Keratinocyte (primary cell): Measurements from ENCODE around the gene AGPAT3. TPM values are rescaled to one million over a fixed set of nuclear protein-coding genes. Genes with fewer than 3 reads are reported as not detected.

Experiments
- DNase-seq: peaks from one replicate; pipeline ENCODE4 v3.0.0-alpha.2; 2011; ENCODE audit warnings: low read depth, missing footprints, low spot score
- FAIRE-seq: peaks from 2 replicates; lab custom pipeline; 2011; peaks lifted over from hg19 to GRCh38; lab: Jason Lieb, UNC
- H2AFZ ChIP-seq: 2 replicates; pipeline ENCODE4 v1.6.0; 2012; ENCODE audit warnings: low read length, control low read depth, inconsistent platforms; ENCODE audit not compliant: control insufficient read depth
- H3K27ac ChIP-seq: 2 replicates; pipeline ENCODE4 v1.5.1; 2011; ENCODE audit warnings: low read length; ENCODE audit not compliant: control insufficient read depth, insufficient read depth
- H3K27me3 ChIP-seq: 3 replicates; pipeline ENCODE4 v1.6.0; 2011; ENCODE audit warnings: low read length; ENCODE audit not compliant: control insufficient read depth, insufficient read depth; ENCODE audit errors: extremely low read depth
- H3K36me3 ChIP-seq, 2 experiments: 2 replicates in 1 of 2; 3 replicates in 1 of 2; pipeline ENCODE4 v1.5.1; 2011; ENCODE audit warnings: low read length in 2 of 2, mild to moderate bottlenecking in 1 of 2; ENCODE audit not compliant: control insufficient read depth in 2 of 2, insufficient read depth in 2 of 2; ENCODE audit errors: extremely low read depth in 1 of 2
- H3K4me1 ChIP-seq: 3 replicates; pipeline ENCODE4 v1.5.1; 2011; ENCODE audit warnings: low read length; ENCODE audit not compliant: control insufficient read depth, insufficient read depth; ENCODE audit errors: extremely low read depth
- H3K4me2 ChIP-seq: 3 replicates; pipeline ENCODE4 v1.6.0; 2011; ENCODE audit warnings: low read depth, low read length; ENCODE audit not compliant: control insufficient read depth, insufficient read depth; ENCODE audit errors: extremely low read depth
- H3K4me3 ChIP-seq, 3 experiments: fragments of 200-600 bp in 1 of 3; sonication (generic) in 1 of 3; 2 replicates in 2 of 3; 3 replicates in 1 of 3; pipeline ENCODE4 v1.5.1; 2011 to 2016; ENCODE audit warnings: low read length in 3 of 3, mild to moderate bottlenecking in 3 of 3, control low read depth in 2 of 3, inconsistent platforms in 1 of 3, low read depth in 1 of 3, mixed read lengths in 1 of 3, mixed run types in 1 of 3, moderate library complexity in 1 of 3; ENCODE audit not compliant: control insufficient read depth in 2 of 3, insufficient read depth in 2 of 3; ENCODE audit errors: extremely low read depth in 1 of 3
- H3K79me2 ChIP-seq: 2 replicates; pipeline ENCODE4 v1.6.0; 2012; ENCODE audit warnings: low read length; ENCODE audit not compliant: control insufficient read depth, insufficient read depth
- H3K9ac ChIP-seq: 3 replicates; pipeline ENCODE4 v1.6.0; 2011; ENCODE audit warnings: low read length; ENCODE audit not compliant: control insufficient read depth, insufficient read depth; ENCODE audit errors: extremely low read depth
- H3K9me1 ChIP-seq: 3 replicates; pipeline ENCODE4 v1.6.0; 2011; ENCODE audit warnings: low read length; ENCODE audit not compliant: control insufficient read depth, insufficient read depth; ENCODE audit errors: extremely low read depth
- H3K9me3 ChIP-seq: 2 replicates; pipeline ENCODE4 v1.5.1; 2012; ENCODE audit warnings: low read depth, low read length; ENCODE audit not compliant: control insufficient read depth
- H4K20me1 ChIP-seq: 3 replicates; pipeline ENCODE4 v1.6.0; 2011; ENCODE audit warnings: low read length; ENCODE audit not compliant: control insufficient read depth, insufficient read depth; ENCODE audit errors: extremely low read depth
- CTCF ChIP-seq, 3 experiments: IDR thresholded peaks in 1 of 3; conservative IDR thresholded peaks in 1 of 3; optimal IDR thresholded peaks in 1 of 3; 2 replicates in 2 of 3; 3 replicates in 1 of 3; pipeline versions ENCODE3 to v1.5.1; 2011; ENCODE audit warnings: low read length in 3 of 3, mild to moderate bottlenecking in 3 of 3, moderate library complexity in 2 of 3, control low read depth in 1 of 3, inconsistent platforms in 1 of 3; ENCODE audit not compliant: insufficient read depth in 2 of 3; ENCODE audit errors: extremely low read depth in 1 of 3
- EZH2 ChIP-seq: IDR thresholded peaks from one replicate; pipeline ENCODE4 v1.6.1; 2012; ENCODE audit warnings: inconsistent platforms, mild to moderate bottlenecking, low read length, moderate library complexity
- dilution Hi-C: fragments of 300-500 bp; cut with MboI; formaldehyde crosslinking; loops from one replicate; pipeline ENCODE4 v1.7.0; 2020; ENCODE audit warnings: low sequenced_read_pairs; ENCODE audit not compliant: extremely low pct_ligation_motif_present
- polyA plus RNA-seq, 5 experiments: library from polyadenylated mRNA; depleted of rRNA in 3 of 5; stranded (reverse) in 3 of 5; stranded (forward) in 1 of 5; unstranded in 1 of 5; fragments of >200 nt; gene quantifications; 1 replicate in 1 of 5; 2 replicates in 3 of 5; 3 replicates in 1 of 5; pipeline versions ENCODE4 v1.2.1 to v1.2.3, GENCODE V29; 2011 to 2012; ENCODE audit warnings: missing spikeins in 2 of 5, low read depth in 1 of 5, low replicate concordance in 1 of 5

The AGPAT3 gene
- polyA plus RNA-seq, 1 donor (not counting 4 experiments of a cell fraction or from before 2014, with no cell fraction given) = 21.7 TPM

GRCh38 chr21:44024887-44025353, 159.9 kb downstream of the AGPAT3 start:
- Histone ChIP-seq H4K20me1 (peaks cover 22% of the 10 kb centered on the region), H3K79me2 (peaks cover 90% of the 10 kb centered on the region), H3K4me3 (no peak overlapping the region), H3K9me3 (no peaks in the 10 kb centered on the region), H3K9ac (no peak overlapping the region), H3K27ac (peak overlapping the region; percentile 2), H3K27me3 (no peaks in the 10 kb centered on the region), H3K9me1 (peaks cover 8% of the 10 kb centered on the region), H2AFZ (no peak overlapping the region), H3K4me1 (peaks cover 20% of the 10 kb centered on the region), H3K36me3 (no peaks in the 10 kb centered on the region), H3K4me2 (peak overlapping the region; percentile 40)
- DNase-seq (no peak), FAIRE-seq (no peak)
- dilution Hi-C loops = no loop called here
- peak in 1 of 3 experiments; percentile 14 for TF ChIP-seq CTCF (optimal IDR thresholded peaks at IDR 0.05 in 1 of 3, IDR thresholded peaks at IDR 0.05 in 1 of 3, conservative IDR thresholded peaks at IDR 0.05 in 1 of 3; ENCODE audit: extremely low read depth in 1 of 3, insufficient read depth in 2 of 3, low read length in 3 of 3)
- TF ChIP-seq EZH2 = no peak

- Histone ChIP-seq H3K9me3 (no peaks in the 10 kb centered on the region), H3K9me1 (peaks cover 8% of the 10 kb centered on the region), H3K27me3 (no peaks in the 10 kb centered on the region), H3K79me2 (peaks cover 85% of the 10 kb centered on the region), H2AFZ (no peak overlapping the region), H3K27ac (no peak overlapping the region), H3K9ac (no peak overlapping the region), H3K4me2 (no peak overlapping the region), H4K20me1 (peaks cover 29% of the 10 kb centered on the region), H3K36me3 (peaks cover 0 to 4% of the 10 kb centered on the region in 2 experiments), H3K4me1 (peaks cover 20% of the 10 kb centered on the region), H3K4me3 (no peak overlapping the region)
- DNase-seq (no peak), FAIRE-seq (no peak)
- dilution Hi-C loops = no loop called here
- no peak for TF ChIP-seq EZH2
- TF ChIP-seq CTCF (optimal IDR thresholded peaks at IDR 0.05 in 1 of 3, IDR thresholded peaks at IDR 0.05 in 1 of 3, conservative IDR thresholded peaks at IDR 0.05 in 1 of 3; ENCODE audit: extremely low read depth in 1 of 3, insufficient read depth in 2 of 3, low read length in 3 of 3) = no peak
Measured at GRCh38 chr21:44027607-44028286, 162.7 kb downstream of the AGPAT3 start.
